ENCODE measurements around the gene TMEM176B.
"Not testable (repeated sequence)": the region's sequence is repeated elsewhere in the genome, so short reads cannot be mapped to it uniquely, and the experiment has no call there.

TMEM176B gene

DNA sequence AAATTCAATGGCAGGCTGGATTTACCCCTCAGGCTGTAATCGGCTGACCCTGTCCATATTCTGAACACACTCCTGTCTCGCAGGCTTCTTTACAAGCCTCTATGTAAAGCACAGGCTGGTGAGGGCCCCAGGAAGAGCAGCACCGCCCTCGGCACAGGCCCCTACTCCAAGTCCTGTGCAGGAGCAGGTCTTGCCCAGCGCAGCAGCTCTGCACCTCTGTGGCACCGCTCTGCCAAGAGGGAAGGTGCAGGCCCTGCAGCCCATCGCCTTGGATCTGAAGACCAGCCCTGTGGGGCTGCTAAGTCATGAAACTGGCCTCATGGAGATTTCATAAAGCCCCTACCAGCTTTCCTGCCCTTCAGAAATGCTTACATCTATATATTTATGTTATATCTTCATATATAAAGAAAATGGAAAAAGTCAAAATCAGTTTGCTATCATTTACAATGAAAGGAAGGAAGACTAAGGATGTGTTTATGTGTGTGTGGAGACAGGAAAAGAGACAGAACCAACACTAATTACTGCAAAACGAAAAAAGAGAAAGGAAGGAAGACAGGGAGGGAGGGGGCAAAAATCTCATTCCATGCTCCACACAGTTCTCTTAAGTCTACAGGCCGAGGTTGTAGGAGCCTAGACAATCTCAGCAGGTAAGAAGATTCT, 9.6 kb downstream of the TMEM176B start:
- DNase-seq (ENCODE audit: low read depth), result no peak

DNA sequence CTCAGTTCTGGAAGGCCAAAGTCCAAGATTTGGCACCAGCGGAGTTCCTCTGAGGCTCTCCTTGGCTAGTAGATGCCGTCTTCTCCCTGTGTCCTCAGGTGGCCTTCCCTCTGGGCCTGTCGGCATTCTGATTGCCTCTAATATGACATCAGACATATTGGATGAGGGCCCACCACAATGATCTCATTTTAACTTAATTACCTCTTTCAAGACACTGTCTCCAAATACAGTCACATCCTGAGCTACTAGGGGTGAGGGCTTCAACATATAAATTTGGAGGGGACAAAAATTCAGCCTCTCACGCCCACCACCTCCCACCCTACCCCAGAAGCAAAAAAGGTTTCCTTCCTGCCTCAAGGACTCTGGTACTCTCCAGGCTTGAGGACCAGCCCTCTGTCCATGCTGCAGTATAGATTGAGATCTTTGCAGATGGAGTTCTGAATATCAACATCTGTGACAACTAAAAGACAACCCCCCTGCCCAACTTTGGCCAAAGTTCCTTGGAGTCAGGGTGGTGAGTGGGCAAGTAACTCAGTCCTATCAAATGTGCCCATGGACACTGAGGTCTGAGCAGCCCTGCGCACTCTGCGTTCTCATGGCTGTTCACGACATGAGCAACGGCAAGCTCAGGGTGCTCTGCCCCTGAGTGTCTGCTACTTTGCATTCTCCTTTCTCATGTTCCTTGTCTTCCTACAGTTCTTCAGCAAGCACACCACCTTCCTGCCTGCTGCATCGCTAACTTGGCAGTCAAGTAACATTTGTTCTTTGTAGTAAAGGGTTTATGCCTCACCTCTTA, 11.5 kb downstream of the TMEM176B start:
- DNase-seq (ENCODE audit: low read depth), result no peak

DNA sequence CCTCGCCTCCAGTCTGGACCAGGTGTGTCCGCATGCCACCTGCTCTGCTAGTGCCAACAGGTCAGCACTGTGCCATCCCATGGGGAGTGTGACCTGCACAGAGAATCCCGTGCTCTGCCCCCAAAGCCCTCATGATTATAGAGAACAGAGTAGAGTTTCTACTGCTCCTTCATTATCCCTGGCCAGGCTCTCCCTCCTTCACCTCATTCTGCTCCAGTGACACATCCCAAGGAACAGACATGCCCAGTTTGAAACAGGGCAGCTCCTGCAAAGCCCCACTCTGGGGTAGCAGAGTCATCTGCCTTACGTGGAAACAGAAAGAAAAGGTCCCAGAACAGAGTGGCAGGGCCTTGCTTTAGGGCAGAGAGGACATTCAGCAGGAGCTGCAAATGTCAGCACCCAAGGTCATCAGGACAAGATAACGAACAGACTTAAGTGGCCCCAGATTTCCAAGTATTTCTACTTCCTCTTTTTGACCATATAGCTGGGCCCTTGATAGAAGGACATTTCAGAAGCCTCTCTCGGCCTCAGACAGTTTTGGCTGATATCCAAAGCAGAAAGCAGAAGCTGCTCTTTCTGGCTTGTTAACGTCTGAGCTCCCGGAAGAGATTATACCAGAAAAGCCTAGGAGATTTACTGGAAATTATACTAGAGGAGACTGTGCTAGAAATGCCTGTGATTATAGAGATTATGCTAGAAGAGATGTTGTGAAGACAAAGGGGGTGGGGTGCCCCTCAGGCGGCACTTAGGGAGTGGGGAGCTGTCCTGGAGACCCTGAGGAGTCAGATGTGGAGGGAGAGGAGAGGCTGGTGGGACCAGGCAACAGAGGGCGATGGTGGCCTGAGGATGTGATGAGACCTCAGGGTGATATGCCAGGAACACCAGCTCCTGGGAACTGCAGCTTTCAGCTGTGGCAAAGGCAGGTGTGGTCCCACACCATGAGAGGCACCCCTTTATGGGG, 12.6 kb downstream of the TMEM176B start:
- no peak for DNase-seq (ENCODE audit: low read depth)

DNA sequence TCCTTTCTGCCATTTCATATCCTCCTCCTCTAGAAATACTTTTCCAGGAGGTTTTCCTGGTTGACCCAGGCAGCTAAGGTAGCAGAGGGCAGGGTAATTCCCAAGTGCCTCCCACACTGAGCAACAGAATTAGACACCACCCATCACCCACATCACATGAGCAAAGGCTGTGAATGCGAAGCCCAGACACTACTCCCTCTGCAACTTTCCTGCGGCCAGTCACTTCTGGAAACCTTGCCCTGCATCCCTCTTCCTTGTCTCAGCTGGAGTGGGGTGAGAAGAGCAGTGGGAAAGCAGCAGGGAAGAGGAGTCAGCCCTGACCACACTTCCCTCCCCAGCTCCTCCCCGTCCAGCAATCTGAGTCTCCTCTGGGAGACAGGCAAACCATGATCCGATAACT, 15.2 kb downstream of the TMEM176B start:
- no peak for DNase-seq (ENCODE audit: low read depth)

DNA sequence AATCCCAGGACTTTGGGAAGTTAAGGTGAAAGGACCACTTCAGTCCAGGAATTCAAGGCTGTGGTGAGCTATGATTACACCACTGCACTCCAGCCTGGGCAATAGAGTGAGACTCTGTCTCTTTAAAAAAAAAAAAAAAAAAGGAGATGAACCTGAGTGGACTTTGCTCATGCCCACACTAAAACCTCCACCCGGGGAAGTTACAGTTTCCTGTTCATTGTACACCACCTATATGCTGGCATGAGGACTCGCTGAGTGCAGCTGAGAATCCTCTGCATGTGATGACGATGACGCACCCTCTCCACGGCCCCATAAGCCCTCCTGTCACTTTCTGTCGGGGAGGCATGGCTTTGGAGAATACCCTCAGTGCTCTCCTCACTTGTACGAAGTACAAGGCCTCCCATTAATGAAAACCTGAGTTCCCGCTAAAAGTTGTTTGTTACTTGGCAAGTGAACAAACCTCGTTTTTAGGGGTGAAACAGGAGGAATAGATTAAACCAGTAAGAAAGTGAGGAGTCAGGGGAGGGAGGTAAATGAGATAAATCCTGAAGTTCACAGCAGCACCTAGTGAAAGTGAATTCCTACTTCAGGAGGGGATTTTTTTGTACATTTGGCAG, 15.9 kb downstream of the TMEM176B start:
- DNase-seq (ENCODE audit: low read depth), result no peak

DNA sequence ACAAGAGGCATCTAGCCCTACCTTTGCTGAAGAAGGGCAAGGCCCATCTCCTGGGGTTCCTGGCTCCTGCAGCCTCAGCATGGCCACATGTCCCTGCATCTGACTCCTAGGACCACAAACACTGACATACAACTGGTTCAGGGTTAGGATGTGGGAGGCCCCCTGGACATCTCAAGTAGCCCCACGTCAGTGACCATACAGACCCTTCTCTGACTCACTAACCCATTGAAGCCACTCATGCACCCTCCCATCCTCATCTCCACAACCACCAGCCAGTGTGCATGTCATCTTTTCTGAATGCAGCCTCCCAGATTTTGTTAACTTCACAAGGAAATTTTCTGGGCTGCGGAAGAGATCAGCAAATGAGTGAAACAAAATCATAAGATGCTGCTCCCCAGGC, 18.2 kb downstream of the TMEM176B start:
- no peak for DNase-seq (ENCODE audit: low read depth)

DNA sequence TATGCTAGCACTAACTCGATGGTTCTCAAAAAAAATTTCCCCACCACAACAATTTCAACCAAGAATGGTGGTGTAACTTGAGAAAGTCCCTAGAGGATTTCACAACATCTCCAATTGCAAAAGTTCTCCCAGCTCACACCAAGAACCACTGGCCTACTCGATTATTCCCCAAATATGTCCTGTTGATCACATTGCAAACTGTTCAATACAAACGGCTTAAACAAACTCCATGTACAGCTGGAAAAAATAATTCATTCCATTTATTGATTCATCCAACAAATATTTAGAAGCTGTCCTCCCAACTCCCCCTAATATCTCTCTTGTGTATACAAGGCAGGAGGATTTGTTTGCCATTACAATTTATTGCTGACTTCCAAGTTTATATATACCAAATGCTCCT, 19.1 kb downstream of the TMEM176B start:
- no peak for DNase-seq (ENCODE audit: low read depth)

DNA sequence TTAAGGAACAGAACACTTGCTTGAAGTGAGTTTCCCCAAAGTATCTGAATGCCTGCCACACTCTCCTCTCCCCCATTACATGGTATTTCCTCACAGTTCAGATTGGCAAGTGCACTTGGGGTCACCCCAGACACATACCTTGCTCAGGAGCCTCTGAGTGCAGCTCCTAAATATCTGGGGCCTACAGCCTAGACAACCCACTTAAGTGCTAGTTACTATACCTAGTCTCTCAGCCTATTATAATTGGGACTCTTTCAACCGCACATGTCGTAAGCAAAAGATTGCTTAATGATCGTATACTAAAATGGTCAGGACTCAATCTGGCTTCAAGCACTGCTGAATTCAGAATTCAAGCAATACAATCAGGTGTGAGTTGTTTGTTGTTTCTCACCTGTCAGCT, 19.9 kb downstream of the TMEM176B start:
- no peak for DNase-seq (ENCODE audit: low read depth)

GRCh38 chr7:150778738-150779301, 21.3 kb downstream of the TMEM176B start:
- DNase-seq (ENCODE audit: low read depth), result peak; percentile 53

- no peak for DNase-seq (ENCODE audit: low read depth)
Measured at GRCh38 chr7:150778014-150778737, 22.0 kb downstream of the TMEM176B start.

DNA sequence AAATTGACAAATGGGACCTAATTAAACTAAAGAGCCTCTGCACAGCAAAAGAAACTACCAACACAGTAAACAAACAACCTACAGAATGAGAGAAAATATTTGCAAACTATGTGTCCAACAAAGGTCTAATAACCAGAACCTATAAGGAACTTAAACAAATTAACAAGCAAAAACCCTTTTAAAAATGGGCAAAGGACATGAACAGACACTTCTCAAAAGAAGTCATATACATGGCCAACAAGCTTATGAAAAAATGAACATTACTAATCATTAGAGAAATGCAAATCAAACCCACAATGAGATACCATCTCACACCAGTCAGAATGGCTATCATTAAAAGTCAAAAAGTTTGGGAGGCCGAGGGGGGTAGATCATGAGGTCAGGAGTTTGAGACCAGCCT, 26.0 kb downstream of the TMEM176B start:
- DNase-seq (ENCODE audit: low read depth), result not testable (repeated sequence)

GRCh38 chr7:150769768-150770167, 30.4 kb downstream of the TMEM176B start:
- DNase-seq (ENCODE audit: low read depth), result no peak

- no peak for DNase-seq (ENCODE audit: low read depth)
Measured at GRCh38 chr7:150766334-150766709, 33.8 kb downstream of the TMEM176B start.

DNA sequence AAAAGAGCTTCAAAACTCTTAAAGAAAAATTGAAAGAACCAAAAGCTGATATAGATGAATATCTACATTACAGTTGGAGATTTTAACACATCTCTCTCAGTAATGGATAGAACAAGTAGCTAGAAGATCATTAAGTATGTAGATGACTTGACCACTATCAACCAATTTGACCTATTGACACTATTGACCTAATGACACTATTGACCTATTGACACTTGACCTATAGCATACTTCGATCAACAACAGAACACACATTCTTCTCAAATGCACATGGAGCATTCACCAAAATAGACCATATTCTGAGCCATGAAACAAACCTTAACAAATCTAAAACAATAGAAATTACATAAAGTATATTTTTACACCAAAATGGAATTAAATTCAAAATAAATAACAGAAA, 40.7 kb downstream of the TMEM176B start:
- DNase-seq (ENCODE audit: low read depth), result no peak

DNA sequence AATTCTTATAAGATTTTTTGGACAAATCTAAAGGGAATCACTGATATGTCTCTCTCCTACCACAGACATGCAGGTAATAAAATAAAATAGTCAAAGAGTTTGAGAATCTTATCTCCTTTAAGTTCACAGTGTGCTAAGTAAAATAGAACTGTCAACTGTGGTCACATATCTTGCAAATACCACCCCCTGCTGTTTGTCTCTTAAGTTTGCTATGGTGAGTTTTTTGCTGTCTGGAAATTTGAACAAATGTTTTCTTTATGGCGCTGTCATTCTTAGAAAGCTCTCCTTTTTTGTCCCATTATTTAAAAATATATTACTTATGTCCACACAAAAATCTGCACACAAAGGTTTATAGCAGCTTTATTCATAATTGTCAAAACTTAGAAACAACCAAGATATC, 43.3 kb downstream of the TMEM176B start:
- no peak for DNase-seq (ENCODE audit: low read depth)

DNA sequence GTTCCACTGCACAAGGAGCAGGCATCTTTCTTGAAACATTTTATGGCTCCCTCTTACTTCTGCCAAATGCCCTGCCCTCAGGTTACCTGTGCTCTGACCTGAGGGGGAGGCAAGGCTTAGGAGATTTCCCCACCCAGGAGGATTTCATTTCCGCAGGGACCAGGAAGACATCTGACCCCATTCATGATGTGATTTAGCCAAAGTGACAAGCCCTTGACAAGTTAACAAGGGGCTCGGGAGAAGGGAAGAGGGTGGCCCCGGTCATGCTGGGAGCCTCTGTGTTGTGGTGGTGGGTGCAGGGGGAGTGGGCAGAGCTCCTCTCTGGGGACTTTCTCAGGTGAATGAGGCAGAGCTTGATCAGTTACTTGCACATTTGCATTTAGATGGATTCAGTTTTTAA, 44.0 kb downstream of the TMEM176B start:
- DNase-seq (ENCODE audit: low read depth), result no peak

DNA sequence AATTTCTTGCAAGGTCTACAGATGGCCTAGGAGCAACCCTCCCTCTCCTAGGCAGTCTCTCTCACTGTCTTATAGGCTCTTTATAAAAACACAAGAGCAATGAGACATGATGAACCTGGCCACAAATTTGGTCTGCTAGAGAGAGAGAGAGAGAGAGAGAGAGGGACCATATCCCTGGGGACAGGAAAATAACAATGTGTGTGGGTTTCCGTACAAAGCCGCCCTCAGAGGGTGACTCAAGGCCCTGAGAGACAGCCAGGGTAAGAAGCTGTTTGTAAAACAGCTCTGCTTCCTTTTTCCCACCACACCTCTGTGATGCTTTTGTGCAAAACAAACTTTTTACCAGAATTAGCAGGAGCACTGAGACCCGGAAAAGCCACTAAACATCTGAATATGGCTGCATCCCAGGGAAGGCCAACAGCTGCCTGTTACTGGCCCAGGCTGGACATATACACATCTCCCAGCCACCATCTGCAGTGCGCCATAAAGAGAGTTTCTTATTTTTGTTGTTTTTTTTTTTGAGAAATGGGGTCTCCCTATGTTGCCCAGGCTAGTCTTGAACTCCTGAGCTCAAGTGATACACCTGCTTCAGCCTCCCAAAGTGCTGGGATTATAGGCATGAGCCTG, 44.6 kb downstream of the TMEM176B start:
- DNase-seq (ENCODE audit: low read depth), result no peak

DNA sequence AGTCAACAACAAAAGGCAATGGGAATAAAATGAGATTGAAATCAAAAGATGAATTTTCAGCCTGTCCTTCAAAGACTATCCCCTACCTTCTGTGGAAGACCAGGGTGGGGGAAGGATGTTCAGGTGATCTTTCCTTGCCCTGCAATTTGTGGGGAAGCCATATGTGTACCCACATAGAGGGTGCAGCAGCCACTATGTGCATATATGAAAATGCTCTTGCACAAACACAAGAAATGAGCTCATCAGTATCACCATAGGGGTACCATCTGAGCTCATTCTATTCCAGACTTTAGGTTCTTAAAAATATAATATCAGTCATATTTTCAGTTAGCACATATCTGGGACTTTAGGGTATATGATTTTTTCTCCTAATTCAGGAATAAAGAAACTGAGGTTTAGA, 45.2 kb downstream of the TMEM176B start:
- no peak for DNase-seq (ENCODE audit: low read depth)

DNA sequence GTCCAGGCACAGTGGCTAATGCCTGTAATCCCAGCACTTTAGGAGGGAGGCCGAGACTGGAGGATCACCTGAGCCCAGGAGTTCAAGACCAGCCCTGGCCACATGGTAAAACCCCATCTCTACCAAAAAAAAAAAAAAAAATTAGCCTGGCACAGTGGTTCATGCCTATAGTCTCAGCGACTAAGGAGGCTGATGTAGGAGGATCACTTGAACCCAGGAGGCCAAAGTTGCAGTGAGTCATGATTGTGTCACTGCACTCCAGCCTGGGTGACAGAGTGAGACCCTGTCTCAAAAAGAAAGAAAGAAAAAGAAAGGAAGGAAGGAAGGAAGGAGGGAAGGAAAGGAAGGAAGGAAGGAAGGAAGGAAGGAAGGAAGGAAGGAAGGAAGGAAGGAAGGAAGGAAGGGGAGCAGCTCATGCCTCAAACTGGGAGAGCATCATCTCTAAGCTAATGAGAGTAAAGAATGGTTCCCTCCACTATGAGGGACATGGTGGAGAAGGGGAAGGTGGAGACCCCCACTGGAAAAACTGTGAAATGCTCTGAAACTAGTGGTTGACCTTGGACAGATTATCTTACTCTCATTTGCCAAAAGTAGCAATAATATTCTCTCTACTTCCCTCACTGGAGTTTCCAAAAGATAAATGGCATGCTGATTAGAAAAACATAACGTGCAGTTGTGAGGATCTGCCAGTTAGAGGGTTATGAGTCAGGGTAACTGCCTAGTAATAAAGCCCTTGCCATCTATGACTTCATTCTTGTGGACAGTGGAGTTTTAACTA, 46.1 kb downstream of the TMEM176B start:
- no peak for DNase-seq (ENCODE audit: low read depth)

DNA sequence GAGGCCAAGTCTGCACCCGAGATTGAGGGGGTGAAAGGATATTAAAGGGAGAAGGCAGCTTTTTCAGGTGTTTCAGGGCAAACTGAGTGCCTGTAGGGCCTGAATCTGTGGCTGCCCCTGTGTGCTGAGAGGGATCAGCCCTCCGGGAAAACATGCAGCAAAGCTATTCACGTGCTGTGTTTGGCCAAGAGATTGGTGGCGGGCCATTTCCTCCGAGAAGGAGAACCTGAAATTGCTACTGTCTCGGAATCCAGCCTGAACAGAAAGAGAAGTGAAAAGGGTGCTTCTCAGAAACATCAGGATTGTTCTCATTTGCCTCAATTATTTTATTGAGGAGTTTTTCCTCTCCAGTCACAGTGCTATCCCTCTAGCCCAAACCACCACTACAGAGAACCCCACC, 46.9 kb downstream of the TMEM176B start:
- DNase-seq (ENCODE audit: low read depth), result no peak
